HG02852 (cell line): Measurements from ENCODE around the gene GUCY2D.
"Not testable (repeated sequence)": the region's sequence is repeated elsewhere in the genome, so short reads cannot be mapped to it uniquely, and the experiment has no call there.

ENCODE experiments used
- ATAC-seq: cut with Tn5 transposase; IDR thresholded peaks from one replicate; pipeline ENCODE4 v1.9.1; 2021; ENCODE audit warnings: mild to moderate bottlenecking, moderate library complexity; ENCODE audit not compliant: unreplicated experiment

GUCY2D gene

DNA sequence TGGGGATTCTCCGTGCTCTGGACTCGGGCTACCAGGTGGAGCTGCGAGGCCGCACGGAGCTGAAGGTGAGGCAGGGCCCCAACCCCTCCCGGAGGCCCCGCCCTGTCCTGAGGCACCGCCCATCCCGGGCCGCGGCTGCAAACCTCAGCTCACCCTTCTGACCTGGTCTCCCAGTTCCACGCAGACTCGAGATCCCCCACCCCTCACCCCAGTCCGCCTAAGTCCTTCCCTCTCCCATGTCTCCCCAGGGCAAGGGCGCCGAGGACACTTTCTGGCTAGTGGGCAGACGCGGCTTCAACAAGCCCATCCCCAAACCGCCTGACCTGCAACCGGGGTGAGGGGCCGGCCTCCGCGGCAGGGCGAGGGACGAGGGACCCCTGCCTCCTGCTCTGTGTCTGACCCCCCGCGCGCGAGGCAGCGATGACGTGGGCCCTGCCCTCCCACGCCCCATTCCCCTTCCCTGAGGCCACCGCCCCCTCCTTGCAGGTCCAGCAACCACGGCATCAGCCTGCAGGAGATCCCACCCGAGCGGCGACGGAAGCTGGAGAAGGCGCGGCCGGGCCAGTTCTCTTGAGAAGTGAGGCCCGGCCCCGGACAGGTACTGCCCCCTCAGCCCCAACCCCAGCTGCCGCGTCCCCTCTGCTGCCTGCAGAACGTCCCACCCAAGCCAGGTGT, 13.7 kb downstream of the GUCY2D start:
- no peak for ATAC-seq

DNA sequence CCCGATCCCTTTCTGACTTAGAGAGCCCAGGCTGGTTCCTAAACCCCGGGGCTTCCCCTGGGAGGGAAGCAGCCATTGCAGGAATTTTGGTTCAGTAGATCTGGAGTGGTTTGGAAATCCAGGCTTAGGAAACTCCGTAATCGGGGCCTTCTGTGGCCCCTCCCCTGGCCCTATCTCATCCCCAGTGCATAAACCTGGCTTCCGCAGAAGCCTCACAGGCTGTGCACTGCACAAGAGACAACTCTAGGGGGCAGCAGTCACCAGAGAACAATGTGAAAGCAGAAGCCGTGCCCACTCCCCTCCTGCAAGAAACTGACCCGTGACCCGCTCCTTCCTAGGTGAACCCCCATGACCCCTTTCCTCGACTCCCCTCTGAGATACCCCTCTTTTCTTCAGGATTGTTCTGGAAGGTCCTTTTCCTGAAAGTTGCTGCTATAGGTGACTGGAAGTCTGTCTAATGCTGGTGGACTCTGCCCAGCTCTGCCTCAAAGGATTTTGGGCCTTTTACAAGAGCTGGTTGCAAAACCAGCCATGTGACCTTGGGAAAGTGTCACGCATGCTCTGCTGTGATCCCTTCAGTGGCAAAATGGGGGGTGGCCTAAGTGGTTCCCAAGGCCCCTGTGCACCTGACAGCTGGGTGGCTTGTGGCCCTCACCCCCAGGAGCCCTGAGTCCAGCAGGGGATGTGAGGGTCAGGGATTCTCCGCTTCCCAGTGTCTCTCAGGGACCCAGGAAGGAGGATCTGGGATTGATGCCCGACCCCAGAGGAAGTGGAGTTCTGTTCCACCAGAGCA, 14.4 kb downstream of the GUCY2D start:
- ATAC-seq, result no peak

- ATAC-seq, result no peak
Observed at GRCh38 chr17:8018436-8018835, 16.0 kb downstream of the GUCY2D start.

DNA sequence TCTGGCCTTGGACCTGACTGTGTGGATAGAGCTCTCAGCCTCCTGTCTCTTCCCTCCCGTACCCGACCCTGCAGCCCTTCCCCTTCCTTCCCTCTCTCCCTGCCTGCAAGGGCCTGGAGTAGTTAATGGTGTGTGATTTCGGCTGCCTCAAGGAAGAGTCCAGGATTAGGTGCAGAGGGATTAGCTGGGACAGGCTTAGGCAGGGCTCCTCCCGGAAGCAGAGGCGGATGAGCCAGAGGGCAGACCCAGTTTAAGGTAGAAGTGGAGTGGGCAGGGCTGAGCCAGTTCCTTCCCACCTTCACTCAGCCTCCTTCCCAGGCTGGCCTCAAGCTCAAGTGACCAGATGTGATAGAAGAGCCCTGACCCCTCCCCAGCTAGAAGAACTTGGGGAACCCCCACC, 16.8 kb downstream of the GUCY2D start:
- no peak for ATAC-seq

- no peak for ATAC-seq
Observed at GRCh38 chr17:8019665-8020650, 17.5 kb downstream of the GUCY2D start.

GRCh38 chr17:8020776-8021564, 18.6 kb downstream of the GUCY2D start:
- ATAC-seq, result no peak

- no peak for ATAC-seq
Observed at GRCh38 chr17:8021565-8022359, 19.3 kb downstream of the GUCY2D start.

GRCh38 chr17:8022360-8023003, 20.1 kb downstream of the GUCY2D start:
- ATAC-seq, result no peak

GRCh38 chr17:8024161-8024560, 21.7 kb downstream of the GUCY2D start:
- ATAC-seq, result not testable (repeated sequence)

DNA sequence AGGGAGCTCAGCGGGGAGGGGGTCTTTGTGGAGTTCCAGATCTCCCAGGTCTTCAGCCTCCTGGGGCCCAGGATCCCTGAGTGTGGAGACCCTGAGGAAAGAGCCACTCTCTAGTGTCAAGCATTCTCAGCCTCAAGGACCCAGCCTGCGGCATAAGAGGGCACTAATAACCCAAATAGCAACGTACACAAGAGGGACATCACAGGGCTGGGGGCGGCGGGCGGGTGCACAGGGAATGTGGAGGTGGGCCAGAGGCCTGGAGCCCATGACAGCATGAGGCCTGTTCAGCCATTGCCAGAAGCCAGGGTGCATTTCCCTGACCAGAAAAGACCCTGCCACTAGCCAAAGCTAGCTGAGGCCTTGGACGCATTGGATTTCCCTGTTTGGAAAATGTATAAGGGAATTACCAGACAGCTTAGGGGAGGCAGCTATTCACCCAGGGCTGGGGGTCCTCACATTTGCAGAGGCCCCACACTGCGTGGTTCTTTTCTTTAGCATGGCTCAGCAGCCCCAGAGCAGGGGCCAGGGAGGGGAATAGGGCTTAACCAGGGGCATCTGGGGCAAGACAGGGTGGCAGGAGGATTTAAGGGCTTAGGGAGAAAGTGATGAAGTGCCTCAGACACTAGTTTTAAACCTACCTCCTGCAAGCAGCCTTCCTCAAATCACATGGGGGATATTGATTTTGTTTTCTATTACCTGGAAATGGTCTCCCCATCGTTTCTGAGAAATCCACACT, 22.9 kb downstream of the GUCY2D start:
- ATAC-seq, result no peak

GRCh38 chr17:8029121-8029520, 26.7 kb downstream of the GUCY2D start:
- no peak for ATAC-seq

DNA sequence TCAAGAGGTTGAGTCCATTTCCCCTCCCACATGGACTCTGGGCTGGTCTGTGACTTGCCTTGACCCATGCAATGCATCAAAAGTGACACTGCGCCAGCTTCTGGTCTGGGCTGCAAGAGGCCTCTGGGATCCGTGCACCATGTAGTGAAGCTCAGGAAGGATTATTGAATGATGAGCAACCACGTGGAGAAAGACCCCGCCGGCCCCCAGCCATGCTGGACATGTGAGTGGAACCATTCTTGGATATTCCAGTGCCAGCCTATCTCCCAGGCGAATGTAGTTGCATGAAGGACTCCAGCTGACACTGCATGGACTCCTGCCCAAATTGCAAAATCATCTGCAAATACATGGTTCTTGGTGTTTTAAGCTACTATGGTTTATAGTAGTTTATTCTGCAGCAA, 28.8 kb downstream of the GUCY2D start:
- no peak for ATAC-seq

- ATAC-seq, result no peak
Observed at GRCh38 chr17:8031950-8032349, 29.5 kb downstream of the GUCY2D start.

- no peak for ATAC-seq
Observed at GRCh38 chr17:8032442-8032841, 30.0 kb downstream of the GUCY2D start.

DNA sequence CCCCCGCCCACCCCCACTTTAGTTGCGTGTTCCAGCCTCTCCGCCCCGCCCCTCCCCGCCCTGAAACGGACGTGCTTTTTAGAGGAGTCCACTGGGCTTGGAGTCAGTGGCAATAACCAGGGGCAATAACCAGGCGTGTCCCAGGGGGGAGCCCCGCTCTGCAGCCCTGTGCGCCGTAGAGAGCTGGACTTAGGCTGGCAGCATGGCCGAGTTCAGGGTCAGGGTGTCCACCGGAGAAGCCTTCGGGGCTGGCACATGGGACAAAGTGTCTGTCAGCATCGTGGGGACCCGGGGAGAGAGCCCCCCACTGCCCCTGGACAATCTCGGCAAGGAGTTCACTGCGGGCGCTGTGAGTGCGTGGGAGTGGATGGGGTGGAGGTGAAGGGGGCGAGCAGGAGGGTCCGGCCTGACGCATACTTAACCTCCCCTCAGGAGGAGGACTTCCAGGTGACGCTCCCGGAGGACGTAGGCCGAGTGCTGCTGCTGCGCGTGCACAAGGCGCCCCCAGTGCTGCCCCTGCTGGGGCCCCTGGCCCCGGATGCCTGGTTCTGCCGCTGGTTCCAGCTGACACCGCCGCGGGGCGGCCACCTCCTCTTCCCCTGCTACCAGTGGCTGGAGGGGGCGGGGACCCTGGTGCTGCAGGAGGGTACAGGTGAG, 36.7 kb downstream of the GUCY2D start, which contains the start of gene ALOX15B:
Gene ALOX15B, plus strand, starts transcription at position 106 of the 657 bp plus-strand sequence. Its CDS starts 97 bp downstream, at position 203.
- no peak for ATAC-seq

DNA sequence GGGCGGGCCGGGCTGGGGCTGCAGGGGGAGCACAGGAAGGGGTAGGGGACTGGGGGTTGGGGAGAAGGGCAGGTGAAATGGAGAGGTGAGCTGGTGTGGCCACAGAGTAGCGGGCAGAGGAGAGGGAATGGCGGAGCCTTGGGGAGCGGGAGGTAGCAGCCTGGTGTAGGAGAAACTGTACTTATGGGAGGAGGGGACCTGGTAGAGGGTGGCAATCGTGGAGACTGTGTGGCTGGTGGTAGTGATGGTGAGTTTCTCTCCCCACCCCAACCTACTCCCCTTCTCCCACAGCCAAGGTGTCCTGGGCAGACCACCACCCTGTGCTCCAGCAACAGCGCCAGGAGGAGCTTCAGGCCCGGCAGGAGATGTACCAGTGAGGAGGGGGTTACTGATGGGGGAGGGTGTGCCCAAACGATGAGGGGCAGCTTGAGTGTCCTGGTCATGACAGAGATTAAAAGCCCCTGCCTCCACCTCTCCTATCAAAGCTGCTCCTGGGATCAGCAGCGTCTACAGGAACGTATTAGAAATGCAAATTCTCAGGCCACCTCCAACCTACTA, 37.3 kb downstream of the GUCY2D start:
- ATAC-seq, result no peak

GRCh38 chr17:8041249-8041928, 39.0 kb downstream of the GUCY2D start:
- no peak for ATAC-seq
